H1 (cell line): Measurements from ENCODE around the gene POLR1B. TPM values are rescaled to one million over a fixed set of nuclear protein-coding genes. Genes with fewer than 3 reads are reported as not detected.

Source experiments
- CBX5 ChIP-seq: fragments of 300-800, 300-1000 bp; sonication (generic); IDR thresholded peaks from 2 replicates; pipeline ENCODE4 v1.7.1; 2016; ENCODE audit warnings: antibody characterized with exemption, low read length, low read depth
- SIN3A ChIP-seq, 2 experiments: IDR thresholded peaks in 1 of 2; conservative IDR thresholded peaks in 1 of 2; 2 replicates each; pipeline ENCODE4 v1.6.1; 2011 to 2012; ENCODE audit warnings: low read length in 2 of 2, improper control_type of control experiment in 1 of 2, low read depth in 1 of 2, mild to moderate bottlenecking in 1 of 2
- polyA plus RNA-seq, 7 experiments: library from polyadenylated mRNA; depleted of rRNA in 3 of 7; stranded (reverse) in 5 of 7; unstranded in 2 of 7; fragments of >200 nt in 5 of 7; fragments of 200-250 nt in 2 of 7; gene quantifications; 1 replicate in 5 of 7; 2 replicates in 1 of 7; 4 replicates in 1 of 7; pipeline versions ENCODE4 v1.2.1 to v1.2.3, GENCODE V29; 2011 to 2013; ENCODE audit warnings: missing spikeins in 2 of 7, mixed read lengths in 2 of 7
- total RNA-seq: library from RNA; stranded (reverse); fragmentation: NEBNext Ultra II Directional; extraction: Animal tissue kit (Norgen Biotek cat#: 25700); gene quantifications from 2 replicates; pipeline ENCODE4 v1.2.1, GENCODE V29; 2021
- TF ChIP-seq, protein P1 (sequence below): IDR thresholded peaks from 2 replicates; pipeline ENCODE4 v1.6.1; 2012; ENCODE audit warnings: inconsistent platforms

POLR1B gene
- total and polyA plus RNA-seq, 2 of the 8 experiments (the other 6 are each of a cell fraction or from before 2014, with no cell fraction given), result 24.3 to 69.4 TPM

DNA sequence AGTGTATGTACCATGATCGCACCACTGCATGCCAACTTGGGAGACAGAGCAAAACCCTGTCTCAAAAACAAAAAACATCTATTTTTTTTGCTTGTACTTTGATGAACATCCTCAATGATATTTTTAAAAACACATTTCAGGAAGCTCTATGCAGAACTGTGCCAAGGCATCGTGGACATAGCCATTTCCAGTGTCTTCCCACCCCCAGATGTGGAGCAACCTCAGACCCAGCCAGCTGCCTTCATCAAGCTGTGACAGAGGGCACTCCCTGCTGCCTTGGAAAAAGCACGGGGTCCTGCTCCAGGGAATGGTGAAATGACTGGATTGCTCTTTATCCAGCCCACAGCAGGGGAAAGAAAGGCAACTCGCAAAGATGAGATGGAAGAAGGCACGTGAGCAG lies 13.7 kb upstream of the POLR1B start (continued):
- TF ChIP-seq CBX5 (no peak), SIN3A (conservative IDR thresholded peaks at IDR 0.05 in 1 of 2, IDR thresholded peaks at IDR 0.05 in 1 of 2; ENCODE audit: low read depth in 1 of 2, low read length in 2 of 2) (no peak)
- TF ChIP-seq, protein P1, sequence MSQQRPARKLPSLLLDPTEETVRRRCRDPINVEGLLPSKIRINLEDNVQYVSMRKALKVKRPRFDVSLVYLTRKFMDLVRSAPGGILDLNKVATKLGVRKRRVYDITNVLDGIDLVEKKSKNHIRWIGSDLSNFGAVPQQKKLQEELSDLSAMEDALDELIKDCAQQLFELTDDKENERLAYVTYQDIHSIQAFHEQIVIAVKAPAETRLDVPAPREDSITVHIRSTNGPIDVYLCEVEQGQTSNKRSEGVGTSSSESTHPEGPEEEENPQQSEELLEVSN, result no peak
